ENCODE data around the gene SLC19A1.

Gene SLC19A1

DNA sequence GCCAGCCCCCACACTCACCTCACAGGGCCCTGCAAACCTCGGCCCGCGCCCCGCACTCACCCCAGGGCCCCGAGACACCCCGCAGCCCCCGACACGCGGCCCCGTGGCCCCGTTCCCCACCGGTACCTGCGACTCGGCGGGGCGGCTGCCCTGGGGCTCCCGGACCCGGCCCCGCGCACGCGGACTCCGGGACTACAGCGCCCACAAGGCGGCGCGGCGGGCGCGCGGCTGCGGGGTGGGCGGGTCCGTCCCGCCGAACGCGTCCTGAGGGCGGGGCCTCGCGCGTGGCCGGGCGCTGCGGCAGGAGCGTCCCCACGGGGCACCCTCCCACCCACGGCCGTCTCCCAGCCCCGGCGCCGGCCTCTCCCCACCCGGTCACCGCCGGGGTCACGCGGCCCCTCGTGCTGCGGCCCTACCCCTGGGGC lies at the start of gene SLC19A1:
TSS of gene SLC19A1 (minus strand) at position 199 of the 425 bp plus-strand sequence. CDS start 4,481 bp downstream, outside the sequence.
- DNase-seq (ENCODE audit: low read depth in 2 of 2, low spot score in 1 of 2) = peak in 1 of 2 donors; percentile 37

DNA sequence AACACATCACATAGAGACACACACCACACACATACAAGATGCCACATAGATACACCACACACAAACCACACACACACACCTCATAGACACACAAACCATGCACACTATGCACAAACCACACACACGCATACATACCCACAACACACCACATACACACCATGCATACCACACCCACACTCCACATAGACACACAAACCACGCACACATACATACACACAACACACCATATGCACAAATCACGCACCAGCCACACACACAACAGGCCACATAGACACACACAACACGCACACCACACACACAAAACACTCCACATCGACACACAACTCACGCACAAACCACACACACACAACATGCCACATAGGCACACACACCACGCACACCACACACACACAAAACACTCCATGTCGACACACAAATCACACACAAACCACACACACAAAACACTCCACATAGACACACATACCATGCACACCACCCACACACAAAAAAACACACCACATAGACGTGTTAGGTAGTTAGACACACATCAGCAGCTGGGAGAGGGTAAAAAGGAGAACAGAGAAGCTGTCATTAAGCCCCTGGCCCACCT lies 49.5 kb upstream of the SLC19A1 start:
- DNase-seq (ENCODE audit: low read depth in 2 of 2, low spot score in 1 of 2) = no peak

DNA sequence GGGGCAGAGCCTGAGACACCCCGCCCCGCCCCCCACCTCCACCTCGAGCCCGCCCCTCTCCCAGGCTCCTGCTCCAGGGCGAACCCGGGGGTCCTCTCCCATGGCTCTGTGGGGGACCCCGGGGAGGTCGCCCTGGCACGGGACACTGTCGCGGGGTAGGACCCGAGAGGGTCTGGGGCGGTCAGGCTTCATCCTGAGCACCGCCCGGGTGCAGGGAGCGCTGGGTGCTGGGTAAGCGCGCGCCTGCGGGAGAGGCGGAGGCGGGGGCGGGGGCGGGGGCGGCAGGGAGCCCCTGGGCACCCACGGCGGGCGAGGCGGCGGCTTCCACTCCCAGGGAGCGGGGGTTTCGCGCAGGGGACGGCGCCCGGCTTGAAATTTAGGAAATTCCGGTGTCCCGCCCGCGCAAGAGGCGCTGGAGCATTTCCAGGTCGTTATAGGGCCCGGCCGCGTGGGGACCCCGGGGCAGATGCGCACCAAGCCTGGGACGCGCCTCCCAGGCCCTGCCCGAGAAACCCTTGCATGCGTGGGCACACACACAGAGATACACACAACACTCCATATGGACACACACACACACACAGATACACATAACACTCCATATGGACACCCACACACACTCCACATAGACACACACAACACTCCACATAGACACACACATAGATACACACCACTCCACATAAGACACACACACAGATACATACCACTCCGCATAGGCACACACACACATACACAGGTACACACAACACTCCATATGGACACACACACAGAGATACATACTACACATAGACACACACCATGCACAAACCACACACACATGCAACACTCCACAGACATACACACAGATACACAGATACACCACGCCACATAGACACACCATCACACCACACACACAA lies 48.7 kb upstream of the SLC19A1 start:
- no peak for DNase-seq (ENCODE audit: low read depth in 2 of 2, low spot score in 1 of 2)

DNA sequence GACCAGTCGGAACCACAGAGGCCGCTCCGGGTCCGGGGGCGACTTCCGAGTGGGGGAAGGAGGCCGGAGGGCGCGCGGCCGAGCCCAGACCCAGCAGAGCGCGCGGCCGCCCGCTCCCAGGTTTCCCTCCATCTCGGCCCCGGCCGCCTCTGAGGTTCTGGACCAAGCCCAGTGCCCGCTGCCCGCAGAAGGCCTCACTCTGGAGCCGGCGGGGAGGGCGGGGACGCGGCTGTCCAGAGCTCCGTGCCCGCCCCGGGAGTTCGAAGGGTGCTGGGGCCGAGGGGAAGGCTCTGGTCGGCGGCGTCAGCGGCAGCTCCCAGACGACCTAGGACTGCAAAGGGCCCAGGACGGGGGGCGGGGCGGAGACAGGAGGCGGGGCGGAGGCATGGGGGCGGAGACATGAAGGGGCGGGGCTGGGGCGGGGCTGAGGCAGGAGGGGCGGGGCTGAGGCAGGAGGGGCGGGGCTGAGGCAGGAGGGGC lies 48.0 kb upstream of the SLC19A1 start:
- DNase-seq (ENCODE audit: low read depth in 2 of 2, low spot score in 1 of 2) = peak; percentile 47 to 59

DNA sequence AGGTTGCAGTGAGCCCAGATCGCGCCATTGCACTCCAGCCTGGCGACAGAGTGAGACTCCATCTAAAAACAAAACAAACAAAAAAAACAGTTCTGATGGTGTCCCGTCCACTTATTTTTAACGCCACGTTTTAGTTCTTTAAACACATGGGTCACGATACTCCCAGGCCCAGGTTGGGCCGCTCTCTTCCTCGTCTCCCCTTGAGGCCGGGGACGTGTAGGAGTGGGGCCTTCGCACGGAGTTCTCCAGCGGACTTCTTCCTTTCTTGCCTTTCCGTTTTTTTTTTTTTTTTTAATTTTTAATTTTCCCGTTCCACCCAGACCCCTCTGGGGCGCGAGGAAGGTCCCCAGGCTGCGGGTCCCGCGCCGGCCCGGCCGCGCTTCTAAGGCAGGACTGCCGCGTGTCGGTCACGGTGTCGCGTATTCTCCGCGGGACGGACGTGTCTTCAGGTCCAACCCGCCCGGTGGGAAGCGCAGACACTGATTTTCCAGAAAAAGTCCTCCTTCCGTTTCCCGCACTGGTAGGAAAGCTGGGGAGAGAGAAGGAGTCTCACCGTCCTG lies 47.5 kb upstream of the SLC19A1 start:
- no peak for DNase-seq (ENCODE audit: low read depth in 2 of 2, low spot score in 1 of 2)

DNA sequence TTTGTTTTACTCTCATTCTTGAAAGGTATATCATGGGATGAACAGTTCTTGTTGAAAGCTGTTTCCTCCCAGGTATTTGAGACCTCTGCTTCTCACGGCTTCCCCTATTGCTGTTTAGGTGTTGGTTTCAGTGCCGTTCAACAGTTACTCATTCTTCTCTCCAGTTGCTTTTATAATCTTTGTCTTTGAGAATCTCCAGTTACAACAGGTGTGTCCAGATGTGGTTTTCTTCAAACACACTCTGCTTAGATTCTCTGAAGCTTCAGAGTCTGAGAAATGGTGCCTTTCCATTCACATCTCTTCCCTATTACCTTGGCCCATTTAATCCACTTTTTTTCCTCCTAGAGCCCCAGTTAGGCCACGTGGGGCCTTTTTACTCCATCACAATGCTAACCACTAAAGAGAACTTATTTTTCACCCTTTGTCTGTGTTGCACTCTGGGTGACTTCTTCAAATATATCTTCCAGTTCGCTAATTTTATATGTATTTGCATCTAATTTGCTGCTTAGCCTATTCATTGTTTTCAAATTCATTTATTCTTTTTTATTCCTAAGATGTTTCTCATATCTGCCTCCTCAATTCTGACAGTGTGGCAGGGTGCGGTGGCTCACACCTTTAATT lies 46.7 kb upstream of the SLC19A1 start:
- DNase-seq (ENCODE audit: low read depth in 2 of 2, low spot score in 1 of 2) = no peak

DNA sequence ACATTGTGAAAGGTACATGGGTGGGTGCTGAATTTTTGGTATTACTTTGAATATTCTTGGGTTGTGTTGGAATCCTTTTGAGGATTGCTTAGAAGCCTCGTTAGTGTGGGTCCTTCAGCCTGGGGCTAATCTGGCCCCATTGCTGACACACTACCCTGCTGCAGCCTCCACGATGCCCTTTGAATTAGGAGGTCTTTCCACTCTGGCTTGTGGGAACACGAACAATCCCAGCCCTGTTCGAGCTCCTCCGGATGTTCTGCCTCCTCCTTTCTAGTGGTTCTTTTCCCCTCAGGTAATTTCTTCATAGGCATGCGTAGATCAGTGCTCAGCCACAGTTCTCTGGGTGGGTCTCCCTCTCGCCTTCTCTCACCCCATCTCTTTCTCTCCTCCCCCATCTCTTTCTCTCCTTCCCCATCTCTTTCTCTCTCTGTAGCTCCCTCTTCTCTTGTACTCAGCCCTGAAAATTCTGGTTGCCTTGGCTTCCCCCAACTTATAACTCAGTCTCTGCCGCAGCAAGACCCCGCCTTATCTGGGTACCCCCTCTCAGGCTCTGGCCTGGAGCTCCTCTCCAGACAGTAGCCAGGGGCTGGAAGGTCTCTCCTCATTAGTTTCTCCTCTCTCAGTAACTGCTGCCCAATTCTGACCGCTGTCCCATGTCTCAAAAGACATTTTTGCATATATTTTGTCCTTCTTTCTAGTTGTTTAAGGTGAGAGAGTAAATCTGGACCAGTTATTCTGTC lies 46.0 kb upstream of the SLC19A1 start:
- no peak for DNase-seq (ENCODE audit: low read depth in 2 of 2, low spot score in 1 of 2)

DNA sequence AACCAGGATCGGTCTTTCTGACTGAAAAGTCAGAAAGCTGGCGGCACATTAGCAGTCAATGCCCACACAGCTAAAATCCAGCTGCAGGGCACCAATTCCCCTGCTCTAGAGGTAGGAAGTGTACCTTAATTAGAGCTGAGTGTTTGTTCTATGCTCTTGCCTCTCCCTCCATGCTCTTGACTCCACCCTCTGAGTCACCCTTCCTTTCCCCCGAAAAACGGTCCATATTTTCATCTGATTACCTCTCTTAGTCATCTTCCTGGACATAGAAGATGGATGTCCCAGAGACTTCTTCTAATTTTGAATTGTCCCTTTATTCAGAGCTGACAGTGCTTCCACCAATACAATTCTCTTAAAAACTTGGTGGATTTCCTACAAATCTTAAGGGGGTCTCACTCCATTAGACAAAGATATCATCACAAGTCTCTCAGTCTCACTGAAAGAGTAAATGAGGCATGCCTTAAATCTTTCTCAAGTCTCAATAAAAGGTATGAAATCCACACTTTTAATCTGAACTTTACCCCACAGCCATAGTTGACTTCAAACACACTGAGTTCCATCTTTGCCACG lies 44.1 kb upstream of the SLC19A1 start:
- DNase-seq (ENCODE audit: low read depth in 2 of 2, low spot score in 1 of 2) = no peak

DNA sequence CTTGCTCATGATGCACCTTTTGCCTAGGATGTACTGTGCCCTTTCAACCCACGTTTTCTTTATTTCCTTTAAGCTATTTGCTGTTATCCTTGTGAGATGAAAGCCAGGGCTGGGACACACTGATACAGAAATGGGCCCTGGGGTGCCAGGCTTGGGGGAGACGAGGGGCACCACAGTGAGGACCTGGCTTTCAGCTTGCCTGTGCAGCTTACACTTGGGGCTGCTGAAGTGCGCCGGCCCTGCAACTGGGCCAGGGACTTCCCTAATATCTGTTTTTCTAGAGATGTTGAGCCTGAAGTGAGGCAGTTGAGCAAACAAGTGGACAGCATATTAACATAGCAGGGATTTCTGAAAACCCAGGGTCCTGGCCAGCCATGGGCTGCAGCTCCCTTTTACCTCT lies 42.5 kb upstream of the SLC19A1 start:
- DNase-seq (ENCODE audit: low read depth in 2 of 2, low spot score in 1 of 2) = no peak

DNA sequence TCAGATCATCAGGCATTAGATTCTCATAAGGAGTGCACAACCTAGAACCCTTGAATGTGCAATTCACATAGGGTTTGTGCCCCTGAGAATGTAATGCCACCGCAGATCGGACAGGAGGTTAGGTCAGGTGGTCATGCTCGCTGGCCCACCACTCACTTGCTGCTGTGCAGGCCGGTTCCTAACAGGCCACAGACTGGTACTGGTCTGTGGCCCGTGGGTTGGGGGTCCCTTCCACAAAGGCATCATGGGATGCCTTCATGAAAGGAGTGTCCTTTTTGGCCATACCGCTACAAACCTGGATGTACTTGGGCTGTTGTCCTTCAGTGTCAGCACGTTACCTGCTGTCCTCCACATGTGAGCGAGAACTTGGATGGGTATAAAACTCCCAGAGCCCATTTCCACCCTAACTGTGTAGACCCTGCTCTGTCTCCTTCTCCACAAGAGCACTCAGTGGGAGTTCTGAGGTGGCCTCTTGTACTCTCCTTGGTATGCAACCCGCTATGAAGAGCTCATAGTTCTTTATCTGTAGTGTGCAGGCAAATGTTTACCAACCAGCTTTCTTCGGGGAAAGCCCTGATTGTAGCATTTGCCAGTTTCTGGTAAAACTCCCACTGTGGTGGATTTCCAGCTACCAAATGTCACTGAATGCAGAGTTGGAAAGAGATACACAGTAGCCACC lies 41.7 kb upstream of the SLC19A1 start:
- DNase-seq (ENCODE audit: low read depth in 2 of 2, low spot score in 1 of 2) = no peak

DNA sequence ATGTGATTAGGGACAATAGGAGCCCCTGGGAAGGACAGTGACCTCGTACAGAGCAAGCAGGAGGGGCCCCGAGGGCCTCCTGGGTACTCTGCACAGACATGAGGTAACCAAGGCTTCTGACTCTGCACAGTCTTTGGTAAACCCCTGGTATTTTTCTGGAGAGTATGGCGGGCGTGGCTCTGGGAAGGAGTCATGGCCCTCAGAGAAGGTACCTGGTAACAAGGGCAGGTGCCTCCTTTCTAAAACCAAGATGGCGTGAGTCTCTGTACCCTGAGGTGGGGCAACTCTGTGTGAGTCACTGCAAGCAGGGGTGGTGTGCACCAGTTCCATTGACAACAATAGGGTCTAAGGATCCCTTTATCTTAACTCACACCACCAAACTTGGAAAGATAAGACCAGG lies 39.9 kb upstream of the SLC19A1 start:
- DNase-seq (ENCODE audit: low read depth in 2 of 2, low spot score in 1 of 2) = no peak

DNA sequence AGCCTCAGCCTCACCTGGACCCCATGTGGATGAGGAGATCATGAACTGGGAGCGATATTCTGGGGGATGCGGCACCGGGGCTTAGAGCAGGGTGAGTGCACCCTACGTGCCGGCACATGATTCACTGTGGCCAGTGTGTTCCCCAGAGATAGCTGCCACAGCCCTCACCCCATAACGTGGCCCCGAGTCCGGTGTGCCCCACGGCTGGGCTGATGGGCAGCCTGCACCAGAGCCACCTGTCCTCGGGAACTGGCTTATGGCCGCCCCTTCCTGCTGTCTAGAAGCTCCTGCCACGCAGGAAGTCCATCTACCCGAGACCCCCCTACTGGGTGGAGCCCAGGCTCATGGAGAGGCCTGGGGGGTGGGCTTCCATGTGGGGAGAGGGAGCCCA lies 39.1 kb upstream of the SLC19A1 start:
- no peak for DNase-seq (ENCODE audit: low read depth in 2 of 2, low spot score in 1 of 2)

DNA sequence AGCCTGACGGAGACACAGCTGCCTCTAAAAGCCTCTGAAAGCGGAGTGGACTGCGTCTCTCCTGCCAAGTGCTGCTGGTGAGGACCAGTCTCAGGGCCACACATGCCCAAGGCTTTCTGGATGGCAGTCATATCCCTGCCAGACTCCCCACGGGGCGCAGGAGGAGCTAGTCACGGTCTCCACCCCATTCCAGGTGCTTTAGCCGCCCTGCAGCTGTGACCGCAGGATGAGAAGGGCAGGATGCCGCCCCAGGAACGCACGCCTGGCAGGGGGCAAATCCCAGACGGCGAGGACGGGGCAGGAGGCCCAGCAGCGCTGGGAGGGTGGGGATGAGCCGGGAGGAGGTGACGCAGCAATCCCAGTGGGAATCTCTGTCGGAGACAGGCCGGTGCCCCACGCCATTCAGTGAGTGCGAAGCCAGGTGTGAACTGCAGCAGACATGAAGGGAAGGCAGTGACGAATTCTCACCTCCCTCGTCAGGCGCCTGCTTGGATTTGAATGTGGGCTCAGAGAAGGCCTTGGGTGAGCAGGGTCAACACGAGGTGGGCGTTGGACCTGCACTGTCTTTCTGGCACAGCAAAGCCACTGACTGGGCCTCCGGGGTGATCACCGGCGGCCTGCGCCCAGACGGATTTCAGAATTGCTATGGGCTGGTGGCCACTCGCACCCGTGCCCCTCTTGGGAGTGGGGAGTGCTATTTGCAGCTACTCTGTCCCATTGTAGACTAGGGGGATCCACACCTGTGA lies 38.5 kb upstream of the SLC19A1 start:
- no peak for DNase-seq (ENCODE audit: low read depth in 2 of 2, low spot score in 1 of 2)

DNA sequence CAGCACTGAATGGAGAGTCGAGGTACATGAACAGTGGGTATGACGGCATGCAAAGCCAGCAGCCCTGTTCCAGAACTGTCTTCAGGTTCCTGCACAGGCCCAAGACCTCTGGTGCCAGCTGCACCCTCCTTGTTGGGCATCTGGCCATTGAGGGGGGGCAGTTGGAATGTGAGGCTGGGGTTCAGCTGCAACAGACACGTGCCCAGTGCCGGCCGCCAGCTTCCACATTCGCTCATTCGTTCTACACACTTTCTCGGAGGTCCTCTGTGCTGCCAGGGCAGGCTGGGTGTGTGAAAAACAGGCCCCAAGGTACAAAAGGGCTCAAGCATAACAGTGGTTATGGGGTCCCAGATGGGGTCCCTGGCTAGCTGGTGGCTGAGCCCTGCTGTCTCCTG lies 37.9 kb upstream of the SLC19A1 start:
- DNase-seq (ENCODE audit: low read depth in 2 of 2, low spot score in 1 of 2) = no peak

DNA sequence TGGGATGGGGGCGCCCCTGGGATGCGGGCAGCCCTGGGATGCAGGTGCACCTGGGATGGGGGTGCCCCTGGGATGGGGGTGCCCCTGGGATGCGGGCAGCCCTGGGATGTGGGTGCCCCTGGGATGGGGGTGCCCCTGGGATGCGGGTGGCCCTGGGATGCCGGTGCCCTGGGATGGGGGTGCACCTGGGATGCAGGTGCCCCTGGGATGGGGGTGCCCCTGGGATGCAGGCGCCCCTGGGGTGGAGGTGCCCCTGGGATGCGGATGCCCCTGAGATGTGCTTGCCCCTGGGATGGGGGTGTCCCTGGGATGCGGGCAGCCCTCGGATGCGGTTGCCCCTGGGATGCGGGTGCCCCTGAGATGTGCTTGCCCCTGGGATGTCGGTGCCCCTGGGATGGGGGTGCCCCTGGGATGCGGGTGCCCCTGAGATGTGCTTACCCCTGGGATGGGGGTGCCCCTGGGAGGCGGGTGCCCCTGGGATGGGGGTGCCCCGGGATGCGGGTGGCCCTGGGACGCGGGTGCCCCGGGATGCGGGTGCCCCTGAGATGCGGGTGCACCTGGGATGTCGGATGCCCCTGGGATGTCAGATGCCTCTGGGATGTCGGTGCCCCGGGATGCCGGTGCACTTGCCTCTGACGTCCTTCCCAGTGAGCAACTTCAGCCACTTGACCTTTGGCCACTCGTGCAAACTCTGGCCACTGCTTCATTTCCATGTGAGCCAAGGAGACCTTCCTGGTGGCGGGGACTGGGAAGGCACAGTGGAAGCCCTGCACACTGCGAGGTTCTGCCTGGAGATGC lies 37.3 kb upstream of the SLC19A1 start:
- DNase-seq (ENCODE audit: low read depth in 2 of 2, low spot score in 1 of 2) = no peak

DNA sequence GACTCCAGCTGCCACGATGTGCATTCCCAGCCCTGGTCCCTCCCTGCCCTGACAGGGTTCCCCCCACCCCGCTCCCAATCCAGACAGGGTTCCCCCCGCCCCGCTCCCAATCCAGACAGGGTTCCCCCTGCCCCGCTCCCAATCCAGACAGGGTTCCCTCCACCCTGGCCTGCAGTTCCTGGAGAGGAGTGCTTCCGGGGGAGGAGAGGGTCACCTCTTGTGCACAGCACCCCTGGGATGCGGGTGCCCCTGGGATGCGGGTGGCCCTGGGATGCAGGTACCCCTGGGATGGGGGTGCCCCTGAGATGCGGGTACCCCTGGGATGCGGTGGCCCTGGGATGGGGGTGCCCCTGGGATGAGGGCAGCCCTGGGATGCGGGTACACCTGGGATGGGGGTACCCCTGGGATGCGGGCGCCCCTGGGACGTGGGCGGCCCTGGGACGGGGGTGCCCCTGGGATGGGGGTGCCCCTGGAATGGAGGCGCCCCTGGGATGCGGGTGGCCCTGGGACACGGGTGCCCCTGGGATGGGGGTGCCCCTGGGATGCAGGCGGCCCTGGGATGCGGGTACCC lies 36.7 kb upstream of the SLC19A1 start:
- DNase-seq (ENCODE audit: low read depth in 2 of 2, low spot score in 1 of 2) = no peak

DNA sequence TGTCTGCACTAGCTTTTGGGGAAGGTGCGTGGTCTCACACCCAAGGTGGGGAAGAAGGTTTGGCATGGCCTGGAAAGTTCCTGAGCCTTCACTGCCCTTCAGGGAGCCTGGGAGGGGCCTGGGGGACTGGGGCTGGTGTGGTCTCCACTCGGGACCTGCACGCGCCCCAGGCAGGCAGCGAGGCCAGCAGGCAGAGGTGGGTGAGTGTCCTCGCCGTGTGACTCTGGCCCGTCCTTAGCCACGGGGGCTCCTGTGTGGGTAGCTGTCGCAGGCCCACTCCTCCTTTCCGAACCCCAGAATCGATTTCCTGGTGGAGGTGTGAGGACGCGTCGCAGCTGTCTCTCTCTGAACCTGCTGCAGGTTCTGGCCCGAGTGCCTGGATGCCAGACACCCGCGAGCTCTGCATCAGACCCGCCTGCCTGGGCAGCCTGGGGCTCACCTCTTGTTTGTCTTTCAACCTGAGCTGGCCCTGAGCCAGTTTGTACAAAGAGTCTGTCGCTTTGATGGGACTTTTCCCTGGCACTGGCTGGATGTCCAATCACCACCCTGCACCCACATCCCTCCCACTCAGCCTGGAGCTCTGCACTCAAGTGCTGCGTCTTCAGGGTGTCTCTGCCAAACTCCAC lies 36.0 kb upstream of the SLC19A1 start:
- no peak for DNase-seq (ENCODE audit: low read depth in 2 of 2, low spot score in 1 of 2)

DNA sequence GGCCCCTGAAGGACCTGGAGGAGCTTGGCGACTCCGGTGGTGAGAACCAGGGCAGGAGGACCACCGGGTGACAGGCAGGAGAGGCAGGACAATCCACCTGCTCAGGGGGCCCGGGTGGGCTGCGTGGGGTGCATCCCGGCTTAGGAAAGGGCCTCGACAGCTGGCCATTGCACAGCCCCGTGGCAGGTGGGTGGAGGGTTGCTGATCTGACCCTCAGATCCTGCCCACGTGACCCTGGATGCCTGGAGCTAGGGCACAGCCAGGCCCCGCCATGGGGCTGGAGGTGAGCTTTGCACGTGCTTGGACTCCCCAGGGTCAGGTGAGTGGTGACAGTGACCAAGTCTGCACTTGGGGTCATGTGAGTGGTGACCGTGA lies 35.5 kb upstream of the SLC19A1 start:
- no peak for DNase-seq (ENCODE audit: low read depth in 2 of 2, low spot score in 1 of 2)

Data from stimulated activated CD8-positive, alpha-beta memory T cell treated with anti-CD3 and anti-CD28 coated beads, Interleukin-4, amount 100 ng/mL, for 1 hour (primary cell).